ENCODE measurements around the gene HPF1. TPM values are rescaled to one million over a fixed set of nuclear protein-coding genes. Genes with fewer than 3 reads are reported as not detected.

Gene HPF1
- total and polyA plus RNA-seq, 8 donors = 0.58 to 27.1 (median 20.4) TPM; not detected in 1

DNA sequence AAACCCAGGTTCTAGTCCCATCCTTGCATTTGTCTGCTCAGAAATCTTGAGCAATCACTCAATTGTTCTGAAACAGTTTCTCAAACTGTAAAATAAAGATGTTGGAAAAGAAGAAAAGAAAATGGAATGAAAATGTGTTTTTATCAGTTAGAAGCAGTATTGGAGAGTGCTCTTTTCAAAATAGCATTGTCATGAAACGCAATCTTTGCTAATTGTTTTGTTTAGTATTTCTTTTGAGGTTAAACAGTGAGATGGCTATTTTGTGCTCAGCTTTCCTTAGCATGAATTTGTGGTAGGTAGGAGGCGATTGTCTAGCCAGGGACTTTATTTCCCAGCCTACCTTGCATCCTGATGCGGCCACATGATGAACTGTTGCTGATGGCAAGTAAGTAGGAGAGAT, 10.6 kb upstream of the HPF1 start:
- DNase-seq = no peak
- Histone ChIP-seq H3K4me1 (peaks cover 0 to 11% (median 0%) of the 10 kb centered on the region in 4 donors), H3K36me3 (no peaks in the 10 kb centered on the region), H3K9me3 (no peaks in the 10 kb centered on the region), H3K4me3 (no peak overlapping the region), H3K27ac (no peak overlapping the region), H3K27me3 (no peaks in the 10 kb centered on the region)
- no peak for TF ChIP-seq POLR2A (IDR thresholded peaks at IDR 0.05)
- no peak for TF ChIP-seq POLR2AphosphoS5 (IDR thresholded peaks at IDR 0.05)
- TF ChIP-seq EP300 (IDR thresholded peaks at IDR 0.05) = no peak
- TF ChIP-seq, protein P1, sequence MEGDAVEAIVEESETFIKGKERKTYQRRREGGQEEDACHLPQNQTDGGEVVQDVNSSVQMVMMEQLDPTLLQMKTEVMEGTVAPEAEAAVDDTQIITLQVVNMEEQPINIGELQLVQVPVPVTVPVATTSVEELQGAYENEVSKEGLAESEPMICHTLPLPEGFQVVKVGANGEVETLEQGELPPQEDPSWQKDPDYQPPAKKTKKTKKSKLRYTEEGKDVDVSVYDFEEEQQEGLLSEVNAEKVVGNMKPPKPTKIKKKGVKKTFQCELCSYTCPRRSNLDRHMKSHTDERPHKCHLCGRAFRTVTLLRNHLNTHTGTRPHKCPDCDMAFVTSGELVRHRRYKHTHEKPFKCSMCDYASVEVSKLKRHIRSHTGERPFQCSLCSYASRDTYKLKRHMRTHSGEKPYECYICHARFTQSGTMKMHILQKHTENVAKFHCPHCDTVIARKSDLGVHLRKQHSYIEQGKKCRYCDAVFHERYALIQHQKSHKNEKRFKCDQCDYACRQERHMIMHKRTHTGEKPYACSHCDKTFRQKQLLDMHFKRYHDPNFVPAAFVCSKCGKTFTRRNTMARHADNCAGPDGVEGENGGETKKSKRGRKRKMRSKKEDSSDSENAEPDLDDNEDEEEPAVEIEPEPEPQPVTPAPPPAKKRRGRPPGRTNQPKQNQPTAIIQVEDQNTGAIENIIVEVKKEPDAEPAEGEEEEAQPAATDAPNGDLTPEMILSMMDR (IDR thresholded peaks at IDR 0.05) = no peak
- intact Hi-C loops (cut with DNase I; ENCODE audit: low total_unique reads) = no loop called here
- 82 to 93% (median 90%) methylated on average over 3 of the region's 3 CpGs for WGBS, 5 donors

- TF ChIP-seq POLR2A (IDR thresholded peaks at IDR 0.05) (no peak), POLR2AphosphoS5 (IDR thresholded peaks at IDR 0.05) (no peak), EP300 (IDR thresholded peaks at IDR 0.05) (no peak)
- TF ChIP-seq, protein P1 (IDR thresholded peaks at IDR 0.05) = no peak
- no peak overlapping the region for H3K27ac ChIP-seq
- H3K36me3 ChIP-seq = no peaks in the 10 kb centered on the region
- no peaks in the 10 kb centered on the region for H3K9me3 ChIP-seq
- no peak overlapping the region for H3K4me3 ChIP-seq
- H3K4me1 ChIP-seq = peaks cover 0 to 11% (median 0%) of the 10 kb centered on the region in 4 donors
- intact Hi-C loops (cut with DNase I; ENCODE audit: low total_unique reads) = no loop called here
- no peak for DNase-seq
- H3K27me3 ChIP-seq = no peaks in the 10 kb centered on the region
- 76 to 82% (median 81%) methylated on average over 3 of the region's 3 CpGs for WGBS, 5 donors
Observed at GRCh38 chr4:169766741-169767140, 9.0 kb upstream of the HPF1 start.

- Histone ChIP-seq H3K27ac (no peak overlapping the region), H3K4me1 (peaks cover 0 to 5% (median 0%) of the 10 kb centered on the region in 4 donors), H3K36me3 (no peaks in the 10 kb centered on the region), H3K9me3 (no peaks in the 10 kb centered on the region), H3K4me3 (no peak overlapping the region), H3K27me3 (no peaks in the 10 kb centered on the region)
- 81 to 97% (median 91%) methylated on average over 2 of the region's 2 CpGs for WGBS, 5 donors
- DNase-seq = peak in 1 of 2 donors; percentile 20
- intact Hi-C loops (cut with DNase I; ENCODE audit: low total_unique reads) = no loop called here
- no peak for TF ChIP-seq POLR2A (IDR thresholded peaks at IDR 0.05)
- no peak for TF ChIP-seq EP300 (IDR thresholded peaks at IDR 0.05)
- TF ChIP-seq, protein P1 (IDR thresholded peaks at IDR 0.05) = no peak
- TF ChIP-seq POLR2AphosphoS5 (IDR thresholded peaks at IDR 0.05) = no peak
Observed at GRCh38 chr4:169765835-169766234, 8.1 kb upstream of the HPF1 start.

GRCh38 chr4:169761846-169762245, 4.1 kb upstream of the HPF1 start:
- Histone ChIP-seq H3K9me3 (no peaks in the 10 kb centered on the region), H3K36me3 (no peaks in the 10 kb centered on the region), H3K4me3 (no peak overlapping the region), H3K27ac (no peak overlapping the region), H3K27me3 (no peaks in the 10 kb centered on the region), H3K4me1 (peaks cover 4 to 11% (median 7%) of the 10 kb centered on the region in 4 donors)
- no peak for DNase-seq
- intact Hi-C loops (cut with DNase I; ENCODE audit: low total_unique reads) = no loop called here
- no peak for TF ChIP-seq POLR2A (IDR thresholded peaks at IDR 0.05)
- TF ChIP-seq EP300 (IDR thresholded peaks at IDR 0.05) = no peak
- TF ChIP-seq POLR2AphosphoS5 (IDR thresholded peaks at IDR 0.05) = no peak
- TF ChIP-seq, protein P1 (IDR thresholded peaks at IDR 0.05) = no peak
- WGBS, 5 donors = 60 to 67% (median 62%) methylated on average over 4 of the region's 4 CpGs
